HG03460 (cell line): Measurements from ENCODE around the gene ARHGEF40.

ENCODE experiments used
- ATAC-seq: cut with Tn5 transposase; IDR thresholded peaks from one replicate; pipeline ENCODE4 v1.9.1; 2021; ENCODE audit not compliant: unreplicated experiment

ARHGEF40 gene

GRCh38 chr14:21113369-21113768, 43.3 kb downstream of the ARHGEF40 start:
- ATAC-seq: no peak

- no peak for ATAC-seq
These were observed 48.8 kb downstream of the ARHGEF40 start for GRCh38 chr14:21118933-21119332.

GRCh38 chr14:21120686-21121085, 50.6 kb downstream of the ARHGEF40 start:
- no peak for ATAC-seq

GRCh38 chr14:21121122-21121521, 51.0 kb downstream of the ARHGEF40 start:
- no peak for ATAC-seq

GRCh38 chr14:21123429-21123828, 53.3 kb downstream of the ARHGEF40 start:
- ATAC-seq: no peak

- ATAC-seq: no peak
These were observed 63.8 kb downstream of the ARHGEF40 start for GRCh38 chr14:21133901-21134300.

GRCh38 chr14:21136024-21136423, 65.9 kb downstream of the ARHGEF40 start:
- no peak for ATAC-seq
